ENCODE results near the gene ADAT2. TPM values are rescaled to one million over a fixed set of nuclear protein-coding genes. Genes with fewer than 3 reads are reported as not detected.

Gene ADAT2
- total and polyA plus RNA-seq, 10 of the 15 experiments (the other 5 are each of a cell fraction or from before 2014, with no cell fraction given) = 7.8 to 38.6 (median 17.3) TPM

DNA sequence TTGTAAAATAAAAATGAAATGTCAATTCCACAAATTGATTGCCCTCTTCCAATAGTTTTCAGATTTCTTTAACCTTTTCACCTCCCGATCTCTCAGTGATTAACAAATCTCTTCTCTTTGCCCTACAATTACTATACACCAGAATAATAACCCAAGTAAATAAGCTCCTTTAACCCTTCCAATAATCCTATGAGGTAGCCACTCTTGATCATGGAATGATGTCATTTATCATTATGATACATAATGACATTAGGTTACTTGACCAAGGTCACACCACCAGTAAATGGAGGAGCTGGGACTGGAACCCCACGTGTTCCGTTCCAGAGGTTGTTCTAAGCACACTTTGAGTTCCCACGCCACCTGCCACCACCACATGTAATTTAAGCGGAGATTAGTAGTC is 54.8 kb downstream of the ADAT2 start (continued):
- TF ChIP-seq, protein P1, sequence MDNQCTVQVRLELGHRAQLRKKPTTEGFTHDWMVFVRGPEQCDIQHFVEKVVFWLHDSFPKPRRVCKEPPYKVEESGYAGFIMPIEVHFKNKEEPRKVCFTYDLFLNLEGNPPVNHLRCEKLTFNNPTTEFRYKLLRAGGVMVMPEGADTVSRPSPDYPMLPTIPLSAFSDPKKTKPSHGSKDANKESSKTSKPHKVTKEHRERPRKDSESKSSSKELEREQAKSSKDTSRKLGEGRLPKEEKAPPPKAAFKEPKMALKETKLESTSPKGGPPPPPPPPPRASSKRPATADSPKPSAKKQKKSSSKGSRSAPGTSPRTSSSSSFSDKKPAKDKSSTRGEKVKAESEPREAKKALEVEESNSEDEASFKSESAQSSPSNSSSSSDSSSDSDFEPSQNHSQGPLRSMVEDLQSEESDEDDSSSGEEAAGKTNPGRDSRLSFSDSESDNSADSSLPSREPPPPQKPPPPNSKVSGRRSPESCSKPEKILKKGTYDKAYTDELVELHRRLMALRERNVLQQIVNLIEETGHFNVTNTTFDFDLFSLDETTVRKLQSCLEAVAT (IDR thresholded peaks at IDR 0.05) = no peak
- TF ChIP-seq IRF4 (IDR thresholded peaks at IDR 0.05; ENCODE audit: low read depth, low read length) (no peak), SPI1 (IDR thresholded peaks at IDR 0.05; ENCODE audit: borderline replicate concordance, insufficient read depth, low read depth, low read length) (no peak), CUX1 (IDR thresholded peaks at IDR 0.05; ENCODE audit: insufficient replicate concordance, low read depth, low read length) (no peak), MEF2A (IDR thresholded peaks at IDR 0.05; ENCODE audit: insufficient read depth, low read depth, low read length) (no peak)

DNA sequence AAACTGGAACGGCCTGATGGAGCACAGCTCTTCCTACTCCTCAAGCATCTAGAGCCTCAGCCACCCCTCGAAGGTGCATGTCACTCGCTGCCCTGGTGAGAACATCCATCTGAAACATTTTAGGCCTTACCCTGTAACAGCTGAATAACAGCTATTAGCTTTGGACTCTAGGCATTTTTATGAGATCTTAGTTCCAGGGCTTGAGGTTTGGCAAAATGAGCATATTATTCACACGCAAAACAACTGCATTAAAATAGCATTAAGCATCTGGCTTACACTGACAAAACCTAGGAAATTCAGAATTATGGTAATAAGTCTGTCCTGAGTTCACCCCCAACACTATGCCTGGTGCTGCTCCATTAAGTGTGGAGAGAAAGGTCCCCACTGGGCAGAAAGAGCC is 56.1 kb downstream of the ADAT2 start:
- DNase-seq (ENCODE audit: low read depth, low spot score) = no peak
- Histone ChIP-seq H3K4me1 (ENCODE audit: control insufficient read depth, insufficient read depth, low read length) (no peaks in the 10 kb centered on the region), H3K4me2 (ENCODE audit: control insufficient read depth, insufficient read depth) (no peak overlapping the region), H4K20me1 (ENCODE audit: control insufficient read depth, insufficient read depth) (no peaks in the 10 kb centered on the region), H3K27me3 (replicated peaks in 1 of 2; ENCODE audit: control insufficient read depth in 2 of 2, insufficient read depth in 2 of 2, low read length in 1 of 2) (no peaks in the 10 kb centered on the region), H2AFZ (ENCODE audit: control insufficient read depth, low read depth, low read length) (no peak overlapping the region), H3K79me2 (ENCODE audit: control insufficient read depth, insufficient read depth, low read length) (no peaks in the 10 kb centered on the region), H3K9me3 (replicated peaks; ENCODE audit: control insufficient read depth, insufficient read depth, low read length) (no peaks in the 10 kb centered on the region), H3K27ac (ENCODE audit: control insufficient read depth, insufficient read depth) (no peak overlapping the region), H3K9ac (ENCODE audit: control insufficient read depth, insufficient read depth, low read length) (no peak overlapping the region), H3K36me3 (ENCODE audit: control insufficient read depth in 2 of 2, insufficient read depth in 2 of 2, low read length in 1 of 2) (no peaks in the 10 kb centered on the region), H3K4me3 (no peak overlapping the region)
- no peak for ATAC-seq
- 42% methylated on average over 4 of the region's 4 CpGs for WGBS (ENCODE audit: insufficient coverage, insufficient replicate concordance, low lambda C conversion rate, missing lambda C conversion rate)
- FAIRE-seq = no peak
- intact Hi-C loops (cut with micrococcal nuclease; ENCODE audit: unreplicated experiment) = no loop called here
- POLR2A ChIA-PET = no interaction called here
- RAD21 ChIA-PET (ENCODE audit: unreplicated experiment) = no interaction called here
- CTCF ChIA-PET = interaction anchor here (1.2 kb wide), 1 partner anchor 23 kb away, joined by 3 read pairs; no protein-coding TSS in a partner anchor
- no TSS peak for BruUV-seq (replicated peaks)
- in situ Hi-C loops (cut with MboI) = no loop called here
- SMC1A ChIA-PET (ENCODE audit: uncharacterized antibody, unreplicated experiment) = interaction anchor here (0.5 to 2.8 kb wide), 2 partner anchors 35 to 655 kb away, joined by 3 to 6 read pairs; no protein-coding TSS in a partner anchor
- TF ChIP-seq IRF4 (IDR thresholded peaks at IDR 0.05; ENCODE audit: low read depth, low read length) (no peak), WRNIP1 (IDR thresholded peaks at IDR 0.05; ENCODE audit: borderline replicate concordance, low read depth, low read length) (no peak), E2F4 (IDR thresholded peaks at IDR 0.05; ENCODE audit: low read depth, low read length) (no peak), NFYA (IDR thresholded peaks at IDR 0.05; ENCODE audit: borderline replicate concordance, low read depth, low read length) (no peak), ZBTB40 (IDR thresholded peaks at IDR 0.05; ENCODE audit: borderline replicate concordance) (no peak), SPI1 (IDR thresholded peaks at IDR 0.05; ENCODE audit: borderline replicate concordance, insufficient read depth, low read depth, low read length) (no peak)

Data from GM12878 (cell line).